NCI-H2171 (cell line): ENCODE measurements around the gene FOXN3.
A peak's percentile ranks its signal among the peaks of the same experiment; 100 is the strongest.

ENCODE experiments used
- DNase-seq: peaks from one replicate; lab custom pipeline; 2025; lab: John Stamatoyannopoulos, UW

FOXN3 gene

GRCh38 chr14:89408907-89409700 lies 7.9 kb downstream of the FOXN3 start:
- DNase-seq, result no peak

- no peak for DNase-seq
These were observed 9.2 kb downstream of the FOXN3 start for GRCh38 chr14:89407856-89408255.

GRCh38 chr14:89406941-89407340 lies 10.1 kb downstream of the FOXN3 start:
- DNase-seq, result no peak

- no peak for DNase-seq
These were observed 10.7 kb downstream of the FOXN3 start for GRCh38 chr14:89406361-89406760.

GRCh38 chr14:89405712-89406111 lies 11.3 kb downstream of the FOXN3 start:
- no peak for DNase-seq

GRCh38 chr14:89402363-89402762 lies 14.7 kb downstream of the FOXN3 start:
- DNase-seq, result no peak

- DNase-seq, result peak; percentile 21
These were observed 15.3 kb downstream of the FOXN3 start for GRCh38 chr14:89401761-89402160.

GRCh38 chr14:89401241-89401640 lies 15.8 kb downstream of the FOXN3 start:
- DNase-seq, result no peak

GRCh38 chr14:89400529-89400928 lies 16.5 kb downstream of the FOXN3 start:
- no peak for DNase-seq

DNA sequence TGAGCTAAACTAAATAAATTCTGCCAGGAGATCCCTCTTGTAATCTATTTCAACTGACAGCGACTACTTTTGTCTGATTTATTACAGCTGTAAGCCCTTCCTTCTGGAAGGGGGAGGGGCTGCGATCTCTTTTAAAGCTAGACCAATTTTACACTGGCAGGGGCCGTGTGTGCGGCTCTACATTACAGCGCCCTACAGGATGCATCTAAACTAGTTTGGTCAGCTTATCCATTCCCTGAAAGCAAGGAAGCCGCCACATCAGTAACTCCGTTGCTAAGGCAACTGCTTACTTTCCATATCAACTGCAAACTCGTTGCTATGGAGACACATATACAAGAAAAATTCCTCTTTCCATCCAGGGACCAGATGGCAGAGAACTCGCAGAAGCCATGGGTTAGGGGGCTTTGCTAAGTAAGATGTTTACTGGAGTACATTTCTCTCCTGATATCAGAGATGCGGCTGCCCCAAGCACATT lies 17.4 kb downstream of the FOXN3 start:
- peak; percentile 88 for DNase-seq

GRCh38 chr14:89399157-89399556 lies 17.9 kb downstream of the FOXN3 start:
- DNase-seq, result no peak

- DNase-seq, result no peak
These were observed 19.3 kb downstream of the FOXN3 start for GRCh38 chr14:89397569-89398230.

- DNase-seq, result no peak
These were observed 22.1 kb downstream of the FOXN3 start for GRCh38 chr14:89394972-89395371.

GRCh38 chr14:89393222-89393745 lies 23.7 kb downstream of the FOXN3 start:
- DNase-seq, result no peak

DNA sequence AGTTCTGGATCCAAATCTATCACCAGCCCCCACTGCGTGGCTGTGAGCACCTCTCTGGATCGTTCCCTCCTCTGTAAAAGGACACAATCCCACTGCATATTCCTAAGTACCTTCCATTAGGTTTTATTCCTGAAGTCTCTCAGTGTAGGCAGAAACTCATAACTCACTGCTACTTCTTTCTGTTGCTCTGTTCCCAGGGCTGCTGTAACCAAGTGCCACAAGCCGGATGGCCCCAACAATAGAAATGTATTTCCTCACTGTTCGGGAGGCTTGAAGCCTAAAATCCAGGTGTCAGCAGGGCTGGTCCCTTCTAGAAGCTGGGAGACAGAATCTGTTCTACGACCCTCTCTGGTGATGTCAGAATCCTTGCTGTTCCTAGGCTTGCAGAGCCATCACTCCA lies 24.9 kb downstream of the FOXN3 start:
- DNase-seq, result no peak

- no peak for DNase-seq
These were observed 25.5 kb downstream of the FOXN3 start for GRCh38 chr14:89391556-89391955.

- no peak for DNase-seq
These were observed 25.9 kb downstream of the FOXN3 start for GRCh38 chr14:89391123-89391522.

GRCh38 chr14:89388853-89389252 lies 28.2 kb downstream of the FOXN3 start:
- no peak for DNase-seq

DNA sequence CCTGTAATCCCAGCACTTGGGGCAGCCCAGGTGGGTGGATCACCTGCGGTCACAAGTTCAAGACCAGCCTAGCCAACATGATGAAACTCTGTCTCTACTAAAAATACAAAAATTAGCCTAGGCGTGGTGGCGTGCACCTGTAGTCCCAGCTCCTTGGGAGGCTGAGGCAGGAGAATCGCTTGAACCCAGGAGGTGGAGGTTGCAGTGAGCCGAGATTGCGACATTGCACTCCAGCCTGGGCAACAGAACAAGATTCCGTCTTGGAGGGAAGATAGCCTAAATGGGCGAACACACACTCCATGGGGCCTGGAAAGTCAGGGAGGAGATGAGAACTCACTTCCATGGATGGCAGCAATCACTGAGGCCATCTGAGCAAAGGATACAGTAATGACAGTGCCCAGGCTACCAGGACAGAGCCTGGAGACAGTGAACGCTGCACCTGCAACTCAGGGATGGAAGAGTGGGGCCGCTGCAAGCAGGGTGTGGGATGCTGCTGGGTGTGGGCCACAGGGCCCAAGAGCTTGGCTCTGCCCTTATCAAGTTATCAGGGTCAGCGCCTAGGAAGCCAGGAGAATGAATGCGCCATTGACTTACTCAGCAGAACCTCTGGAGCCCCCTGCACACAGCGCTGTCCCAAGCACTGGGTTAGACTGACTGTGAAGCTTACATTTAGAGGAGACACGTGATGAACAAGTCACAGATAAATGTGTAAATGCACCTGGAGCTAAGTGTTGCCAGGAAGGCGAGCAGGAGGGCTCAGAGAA lies 28.9 kb downstream of the FOXN3 start:
- DNase-seq, result no peak

- DNase-seq, result peak; percentile 85
These were observed 30.7 kb downstream of the FOXN3 start for GRCh38 chr14:89386212-89386886.

DNA sequence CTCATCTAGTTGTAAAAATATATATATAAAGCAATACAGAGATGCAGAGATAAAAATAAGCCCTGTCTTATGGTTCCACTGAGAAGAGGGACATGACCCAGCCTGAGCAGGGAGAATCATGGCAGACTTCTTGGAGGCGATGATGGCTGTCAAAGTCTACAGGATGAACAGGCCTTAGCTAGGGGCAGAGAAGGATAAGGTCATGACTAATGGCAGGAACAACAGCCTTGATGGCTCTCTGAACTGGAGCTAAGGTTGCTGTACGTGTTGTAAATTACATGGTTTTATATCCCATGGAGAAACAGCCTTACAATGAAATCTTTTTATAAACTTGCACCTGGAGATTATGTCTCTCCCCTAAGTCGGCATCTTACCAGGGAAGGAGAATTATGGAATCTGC lies 32.4 kb downstream of the FOXN3 start:
- DNase-seq, result no peak

GRCh38 chr14:89384023-89384422 lies 33.0 kb downstream of the FOXN3 start:
- peak; percentile 82 for DNase-seq
